ENCODE measurements around the gene CEP63.

CEP63 gene

DNA sequence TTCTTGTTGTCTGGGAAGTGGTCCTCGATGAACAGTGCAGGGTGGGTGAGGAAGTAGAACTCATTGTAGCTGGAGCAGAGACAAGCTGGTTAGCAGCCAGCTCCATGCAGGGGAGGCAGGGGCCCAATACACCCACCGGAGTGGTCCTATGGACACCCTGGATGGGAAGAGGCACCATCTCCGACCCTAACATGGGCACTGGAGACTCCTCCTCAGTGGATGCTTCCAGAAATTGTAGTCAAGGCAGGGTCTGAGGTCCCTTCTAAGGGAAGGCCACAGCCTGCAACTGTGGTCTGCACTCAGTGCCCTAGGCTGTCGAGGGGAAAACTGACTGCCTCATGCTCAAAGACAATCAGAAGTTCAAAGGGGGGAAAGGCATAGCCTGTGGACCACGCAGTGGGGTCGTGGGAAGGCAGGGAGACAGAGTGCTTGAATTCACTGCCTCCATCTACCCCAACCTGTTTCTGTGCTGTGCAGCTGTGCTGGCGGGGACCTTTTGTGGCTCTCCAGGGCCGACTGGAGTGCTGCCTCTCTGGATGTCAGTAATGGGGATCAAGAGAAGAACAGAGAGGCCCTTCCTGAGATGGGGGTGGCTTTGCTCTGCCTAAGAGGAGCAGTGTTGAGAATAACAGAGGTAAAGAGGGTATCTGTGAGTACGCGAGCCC is 123.0 kb downstream of the CEP63 start:
- DNase-seq (ENCODE audit: low read depth), result no peak

GRCh38 chr3:134609821-134610431 is 124.1 kb downstream of the CEP63 start:
- no peak for DNase-seq (ENCODE audit: low read depth)

GRCh38 chr3:134610432-134611385 is 124.9 kb downstream of the CEP63 start:
- DNase-seq (ENCODE audit: low read depth), result no peak

DNA sequence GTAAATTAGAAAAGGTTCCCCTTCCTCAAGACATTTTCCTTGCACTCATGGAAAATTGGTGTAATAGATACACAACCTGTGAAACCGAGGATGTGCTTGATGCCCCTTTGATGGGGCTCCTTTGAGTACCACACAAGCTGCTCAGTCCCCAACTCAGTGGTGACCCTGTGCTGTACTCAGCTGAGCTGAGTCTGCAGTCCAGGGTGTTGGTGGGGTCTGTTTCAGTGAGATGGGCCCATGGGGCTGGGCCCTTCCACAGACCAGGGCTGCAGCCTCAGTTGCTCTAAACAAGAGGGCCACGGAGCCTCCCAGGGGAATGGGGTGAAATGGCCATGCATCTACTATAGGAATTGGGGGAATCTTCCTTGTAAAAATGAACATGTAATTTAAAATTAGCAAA is 125.7 kb downstream of the CEP63 start:
- no peak for DNase-seq (ENCODE audit: low read depth)

DNA sequence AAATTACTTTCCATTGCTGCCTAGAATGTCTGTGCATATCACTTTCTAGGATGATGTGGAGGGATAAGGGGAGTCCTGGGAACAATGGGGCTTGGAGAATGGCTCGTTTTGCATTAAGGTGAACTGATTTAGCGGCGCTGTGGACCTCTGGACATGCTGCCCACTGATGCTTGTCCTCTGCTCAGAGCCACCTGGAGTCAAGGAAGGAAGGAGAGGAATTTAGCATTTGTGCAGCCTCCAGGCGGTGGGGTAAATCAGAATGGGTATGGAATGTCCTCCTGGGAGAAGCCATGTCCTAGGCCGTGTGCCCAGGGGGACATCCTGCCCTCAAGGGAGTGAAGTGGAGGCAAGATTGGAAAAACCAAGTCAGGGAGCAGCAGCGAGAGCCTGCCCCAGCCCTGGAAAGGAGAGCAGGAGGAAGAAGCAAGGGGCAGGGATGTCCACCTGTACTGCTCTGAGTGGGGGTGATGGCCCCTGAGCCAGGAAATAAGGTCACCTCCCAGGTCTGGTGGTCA is 127.2 kb downstream of the CEP63 start:
- no peak for DNase-seq (ENCODE audit: low read depth)

DNA sequence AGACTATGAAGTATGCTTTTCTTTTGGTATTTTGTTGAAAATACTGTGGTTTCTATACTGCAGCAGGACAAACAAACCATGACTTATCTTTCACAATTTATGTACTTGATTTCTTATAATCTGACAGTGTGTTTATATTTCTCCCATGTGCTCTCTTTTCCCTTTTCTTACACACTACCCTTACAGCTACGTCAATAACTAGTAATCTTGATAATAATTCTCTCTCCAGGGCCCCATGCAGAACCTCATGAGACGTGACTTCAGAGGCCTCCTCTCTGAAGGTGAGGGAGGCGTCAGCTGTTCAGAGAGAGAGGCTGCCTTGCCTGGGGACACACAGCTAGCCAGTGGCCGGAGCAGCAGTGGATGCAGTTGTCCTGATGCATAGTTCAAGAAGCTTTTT is 129.1 kb downstream of the CEP63 start:
- no peak for DNase-seq (ENCODE audit: low read depth)

GRCh38 chr3:134615743-134616142 is 129.9 kb downstream of the CEP63 start:
- DNase-seq (ENCODE audit: low read depth), result no peak

GRCh38 chr3:134617608-134618477 is 132.0 kb downstream of the CEP63 start:
- DNase-seq (ENCODE audit: low read depth), result no peak

- no peak for DNase-seq (ENCODE audit: low read depth)
Observed at GRCh38 chr3:134618478-134619300, 132.8 kb downstream of the CEP63 start.

DNA sequence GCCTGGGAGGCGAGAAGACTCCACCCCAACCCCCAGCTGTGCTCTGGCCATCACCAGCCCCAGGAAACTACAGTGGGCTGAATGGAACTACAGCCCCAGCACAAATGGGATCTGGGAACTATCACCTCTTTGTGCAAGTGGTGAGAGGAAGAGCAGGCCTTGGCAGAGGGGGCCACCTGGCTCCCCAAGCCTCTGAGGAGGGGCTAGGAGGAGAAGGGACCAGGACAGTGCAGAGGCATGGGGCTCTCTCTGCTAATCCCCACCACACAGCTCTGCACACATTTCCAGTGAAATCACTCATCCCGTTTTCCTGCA is 133.4 kb downstream of the CEP63 start:
- DNase-seq (ENCODE audit: low read depth), result no peak

DNA sequence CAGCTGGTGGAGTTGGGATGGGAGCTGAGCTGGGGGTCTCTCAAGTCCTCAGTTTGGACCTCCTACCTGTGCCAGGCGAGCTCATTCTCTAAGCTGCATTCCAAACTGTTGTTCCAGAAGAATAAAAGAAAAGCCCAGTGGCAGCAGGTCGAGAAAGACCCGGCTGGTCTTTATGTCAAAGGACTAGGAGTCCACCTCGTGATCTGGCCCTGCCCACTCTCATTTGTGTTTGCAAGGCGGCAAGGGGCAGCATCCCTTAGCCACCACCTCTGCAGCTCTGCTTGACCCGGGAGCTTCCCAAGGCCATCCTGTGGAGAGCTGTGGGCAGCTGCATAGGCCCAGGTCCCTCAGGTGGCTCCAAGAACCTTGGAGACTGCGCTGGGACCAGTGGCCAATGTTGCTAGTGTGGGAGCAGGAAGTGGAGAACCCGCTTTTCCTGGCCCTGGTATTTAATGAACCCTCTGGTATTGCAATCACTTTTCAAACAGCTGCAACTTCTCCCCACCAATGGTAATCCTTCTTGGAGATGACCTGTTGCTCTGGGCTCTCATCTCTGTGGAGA is 134.1 kb downstream of the CEP63 start:
- DNase-seq (ENCODE audit: low read depth), result no peak

- no peak for DNase-seq (ENCODE audit: low read depth)
Observed at GRCh38 chr3:134620476-134621115, 134.7 kb downstream of the CEP63 start.

- DNase-seq (ENCODE audit: low read depth), result peak; percentile 22
Observed at GRCh38 chr3:134621854-134622253, 136.0 kb downstream of the CEP63 start.

GRCh38 chr3:134622806-134623365 is 137.0 kb downstream of the CEP63 start:
- no peak for DNase-seq (ENCODE audit: low read depth)

GRCh38 chr3:134623615-134624245 is 137.9 kb downstream of the CEP63 start:
- no peak for DNase-seq (ENCODE audit: low read depth)

All from EH (cell line).